Fibroblast of villous mesenchyme (primary cell): ENCODE data around the gene CD226. TPM values are rescaled to one million over a fixed set of nuclear protein-coding genes. Genes with fewer than 3 reads are reported as not detected.
A peak's percentile ranks its signal among the peaks of the same experiment; 100 is the strongest.
"Not testable (repeated sequence)": the region's sequence is repeated elsewhere in the genome, so short reads cannot be mapped to it uniquely, and the experiment has no call there.

Experiments used
- DNase-seq: peaks from one replicate; pipeline ENCODE4 v3.0.0-alpha.2; 2010; ENCODE audit warnings: low read depth
- H3K4me3 ChIP-seq: 2 replicates; pipeline ENCODE4 v1.5.1; 2011; ENCODE audit warnings: low read depth, mild to moderate bottlenecking, low read length
- CTCF ChIP-seq: IDR thresholded peaks from 2 replicates; pipeline ENCODE4 v1.5.1; 2012; ENCODE audit warnings: low read depth, mild to moderate bottlenecking, low read length; ENCODE audit not compliant: insufficient read depth
- total RNA-seq: library from RNA; depleted of rRNA; stranded (reverse); fragments of >200 nt; gene quantifications from 2 replicates; pipeline ENCODE4 v1.2.3, GENCODE V29; 2012

CD226 gene
- total RNA-seq, 1 donor, result 2.6 TPM

GRCh38 chr18:69841117-69841516 is 106.6 kb downstream of the CD226 start:
- TF ChIP-seq CTCF, result no peak
- no peak overlapping the region for H3K4me3 ChIP-seq
- no peak for DNase-seq

- DNase-seq, result peak; percentile 45
- no peak for TF ChIP-seq CTCF
- peak overlapping the region; percentile 19 for H3K4me3 ChIP-seq
Observed at GRCh38 chr18:69840445-69840844, 107.2 kb downstream of the CD226 start.

- TF ChIP-seq CTCF, result no peak
- H3K4me3 ChIP-seq, result peak overlapping the region; percentile 19
- DNase-seq, result no peak
Observed at GRCh38 chr18:69840001-69840400, 107.7 kb downstream of the CD226 start.

GRCh38 chr18:69839497-69839896 is 108.2 kb downstream of the CD226 start:
- no peak for TF ChIP-seq CTCF
- no peak overlapping the region for H3K4me3 ChIP-seq
- no peak for DNase-seq

GRCh38 chr18:69838620-69839411 is 108.9 kb downstream of the CD226 start:
- no peak overlapping the region for H3K4me3 ChIP-seq
- no peak for TF ChIP-seq CTCF
- no peak for DNase-seq

- no peak for DNase-seq
- no peak for TF ChIP-seq CTCF
- H3K4me3 ChIP-seq, result no peak overlapping the region
Observed at GRCh38 chr18:69838003-69838402, 109.7 kb downstream of the CD226 start.

GRCh38 chr18:69834980-69835379 is 112.7 kb downstream of the CD226 start:
- DNase-seq, H3K4me3 ChIP-seq: not testable (repeated sequence)
